Lung (tissue), 12 donors: ENCODE results near the gene LRP1B. TPM values are rescaled to one million over a fixed set of nuclear protein-coding genes. Genes with fewer than 3 reads are reported as not detected.

Experiments used
- ATAC-seq: fragments of 200-7000 bp; cut with Tn5 transposase; one replicate; pipeline ENCODE4 v1.9.1; 2020; ENCODE audit warnings: moderate number of reproducible peaks; ENCODE audit not compliant: insufficient read depth, low FRiP score
- DNase-seq, 3 donors: peaks; one replicate each; pipeline ENCODE4 v3.0.0-alpha.2; 2013 to 2017
- H3K27ac ChIP-seq, 2 donors: one replicate each; pipeline ENCODE4 v1.5.1; 2013; ENCODE audit warnings: mild to moderate bottlenecking in 2 of 2, moderate library complexity in 2 of 2, control low read depth in 1 of 2, inconsistent platforms in 1 of 2, low read depth in 1 of 2, low read length in 1 of 2
- H3K27me3 ChIP-seq, 3 donors: one replicate each; pipeline ENCODE4 v1.5.1; 2013; ENCODE audit warnings: low read length in 2 of 3; ENCODE audit not compliant: control insufficient read depth in 3 of 3, insufficient read depth in 3 of 3
- H3K36me3 ChIP-seq, 4 donors: one replicate each; pipeline ENCODE4 v1.5.1; 2013; ENCODE audit warnings: low read length in 4 of 4, mild to moderate bottlenecking in 1 of 4, moderate library complexity in 1 of 4; ENCODE audit not compliant: control insufficient read depth in 4 of 4, insufficient read depth in 4 of 4
- H3K4me1 ChIP-seq, 5 donors: one replicate each; pipeline ENCODE4 v1.5.1; 2013; ENCODE audit warnings: low read length in 5 of 5, mild to moderate bottlenecking in 2 of 5, moderate library complexity in 1 of 5; ENCODE audit not compliant: control insufficient read depth in 5 of 5, insufficient read depth in 5 of 5
- H3K4me3 ChIP-seq: one replicate; pipeline ENCODE4 v1.5.1; 2013; ENCODE audit warnings: mild to moderate bottlenecking, control low read depth, moderate library complexity
- H3K9ac ChIP-seq, 2 donors: one replicate each; pipeline ENCODE4 v1.5.1; 2013; ENCODE audit warnings: low read length in 2 of 2, control low read depth in 1 of 2; ENCODE audit not compliant: insufficient read depth in 1 of 2
- H3K9me3 ChIP-seq, 4 donors: one replicate each; pipeline ENCODE4 v1.5.1; 2013; ENCODE audit warnings: low read length in 3 of 4, mild to moderate bottlenecking in 1 of 4, moderate library complexity in 1 of 4; ENCODE audit not compliant: control insufficient read depth in 4 of 4, insufficient read depth in 3 of 4
- WGBS, 2 donors: extraction: QIAGEN DNeasy Blood & Tissue Kit; methylation state at CpG; one replicate each; pipeline ENCODE4 v1.1.7; 2013; 5-methylcytosine and 5-hydroxymethylcytosine counted together
- polyA plus RNA-seq, 2 donors: library from polyadenylated mRNA; stranded (reverse); fragments of 200-250 nt; gene quantifications; one replicate each; pipeline ENCODE4 v1.2.1, GENCODE V29; 2013
- total RNA-seq, 2 donors: library from RNA; depleted of rRNA in 1 of 2; stranded (reverse); fragments of >200 nt in 1 of 2; gene quantifications; one replicate each; pipeline ENCODE4 v1.2.1, GENCODE V29; 2014 to 2021
- TF ChIP-seq, protein P1 (sequence below): IDR thresholded peaks from 2 replicates; pipeline ENCODE4 v1.5.1; 2012; ENCODE audit warnings: mild to moderate bottlenecking; ENCODE audit errors: control extremely low read depth, extremely low read depth
- donor health status: control.
- donor health status: control.
- donor health status: Bipolar disorder and iron deficiency.
- donor health status: healthy.
- donor health status: DM: yes; HTN: yes; CAD: no.

LRP1B gene
- total and polyA plus RNA-seq, 4 donors = 0.01 to 6.5 (median 0.16) TPM

DNA sequence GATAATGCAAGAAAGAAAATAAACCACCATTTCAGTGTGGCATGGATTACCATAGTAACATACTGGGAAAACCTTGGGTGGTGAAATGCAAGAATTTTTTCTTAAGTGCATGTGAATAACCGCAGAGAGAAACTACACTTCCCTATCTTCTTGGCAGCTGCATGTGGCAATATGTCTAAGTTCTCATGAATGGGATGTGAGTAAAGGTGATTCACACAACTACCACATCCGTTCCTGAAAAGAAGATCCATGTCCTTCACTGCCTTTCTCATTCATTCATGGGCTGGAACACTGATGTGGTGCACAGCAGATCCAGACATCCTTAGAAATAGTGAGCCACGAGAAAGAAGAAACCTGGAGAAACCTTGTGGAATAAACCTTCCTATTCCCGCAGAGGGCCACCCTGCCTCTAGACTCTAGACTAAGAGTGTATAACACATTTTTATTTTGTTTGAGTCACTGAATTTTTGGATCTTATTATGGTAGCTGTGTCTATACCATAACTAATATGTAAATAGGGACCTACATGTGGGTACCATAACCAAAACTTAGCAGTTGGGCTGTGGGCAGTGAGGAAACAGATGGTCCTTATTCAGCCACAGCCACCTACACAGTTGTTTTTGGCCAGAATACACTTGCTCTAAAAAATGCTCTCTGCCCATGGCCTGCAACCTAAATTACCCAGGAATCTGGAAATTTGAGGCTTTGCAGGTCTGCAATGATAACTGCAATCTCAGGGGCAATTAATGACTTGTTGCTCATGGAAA is 573.3 kb downstream of the LRP1B start:
- Histone ChIP-seq H3K27me3 (no peaks in the 10 kb centered on the region), H3K36me3 (no peaks in the 10 kb centered on the region), H3K9me3 (no peaks in the 10 kb centered on the region), H3K4me1 (no peaks in the 10 kb centered on the region), H3K27ac (no peak overlapping the region), H3K9ac (no peak overlapping the region), H3K4me3 (no peak overlapping the region)
- 54 to 63% methylated on average over 4 of the region's 4 CpGs for WGBS, 2 donors
- TF ChIP-seq, protein P1, sequence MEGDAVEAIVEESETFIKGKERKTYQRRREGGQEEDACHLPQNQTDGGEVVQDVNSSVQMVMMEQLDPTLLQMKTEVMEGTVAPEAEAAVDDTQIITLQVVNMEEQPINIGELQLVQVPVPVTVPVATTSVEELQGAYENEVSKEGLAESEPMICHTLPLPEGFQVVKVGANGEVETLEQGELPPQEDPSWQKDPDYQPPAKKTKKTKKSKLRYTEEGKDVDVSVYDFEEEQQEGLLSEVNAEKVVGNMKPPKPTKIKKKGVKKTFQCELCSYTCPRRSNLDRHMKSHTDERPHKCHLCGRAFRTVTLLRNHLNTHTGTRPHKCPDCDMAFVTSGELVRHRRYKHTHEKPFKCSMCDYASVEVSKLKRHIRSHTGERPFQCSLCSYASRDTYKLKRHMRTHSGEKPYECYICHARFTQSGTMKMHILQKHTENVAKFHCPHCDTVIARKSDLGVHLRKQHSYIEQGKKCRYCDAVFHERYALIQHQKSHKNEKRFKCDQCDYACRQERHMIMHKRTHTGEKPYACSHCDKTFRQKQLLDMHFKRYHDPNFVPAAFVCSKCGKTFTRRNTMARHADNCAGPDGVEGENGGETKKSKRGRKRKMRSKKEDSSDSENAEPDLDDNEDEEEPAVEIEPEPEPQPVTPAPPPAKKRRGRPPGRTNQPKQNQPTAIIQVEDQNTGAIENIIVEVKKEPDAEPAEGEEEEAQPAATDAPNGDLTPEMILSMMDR = no peak
- ATAC-seq = peak; percentile 41
- no peak for DNase-seq

DNA sequence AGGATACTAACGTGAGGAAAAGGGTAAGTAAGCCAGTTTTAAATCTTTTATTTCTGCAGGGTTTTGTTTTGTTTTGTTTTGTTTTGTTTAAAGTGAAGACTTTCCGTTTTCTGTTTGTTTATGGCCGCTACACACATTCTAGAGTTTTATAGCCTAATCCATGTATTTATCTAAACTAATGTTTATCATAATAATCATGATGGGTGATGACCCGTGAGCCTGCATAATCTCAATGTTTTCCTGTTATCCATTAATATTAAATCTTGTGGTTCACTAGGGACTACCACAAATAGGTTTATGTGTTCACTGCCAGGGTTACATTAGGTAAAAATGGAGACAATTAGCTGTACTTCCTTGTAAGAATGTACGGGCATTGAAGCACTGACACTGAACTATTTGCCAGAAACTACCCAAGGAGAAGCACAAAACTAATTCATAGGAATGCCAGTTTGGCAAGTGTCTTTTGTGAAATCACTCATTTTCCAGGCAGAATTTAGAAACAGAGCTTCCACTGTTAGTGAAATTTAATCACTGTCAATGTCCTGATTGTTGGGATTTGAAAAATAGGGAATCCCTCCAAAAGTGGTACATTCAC is 574.8 kb downstream of the LRP1B start:
- no peak overlapping the region for H3K9ac ChIP-seq
- H3K27me3 ChIP-seq = no peaks in the 10 kb centered on the region
- no peaks in the 10 kb centered on the region for H3K9me3 ChIP-seq
- no peak overlapping the region for H3K4me3 ChIP-seq
- ATAC-seq (no peak), DNase-seq (no peak)
- H3K36me3 ChIP-seq = no peaks in the 10 kb centered on the region
- no peak overlapping the region for H3K27ac ChIP-seq
- no peaks in the 10 kb centered on the region for H3K4me1 ChIP-seq
- TF ChIP-seq, protein P1 = no peak
- WGBS, 2 donors = 45 to 67% methylated on average over 5 of the region's 5 CpGs

DNA sequence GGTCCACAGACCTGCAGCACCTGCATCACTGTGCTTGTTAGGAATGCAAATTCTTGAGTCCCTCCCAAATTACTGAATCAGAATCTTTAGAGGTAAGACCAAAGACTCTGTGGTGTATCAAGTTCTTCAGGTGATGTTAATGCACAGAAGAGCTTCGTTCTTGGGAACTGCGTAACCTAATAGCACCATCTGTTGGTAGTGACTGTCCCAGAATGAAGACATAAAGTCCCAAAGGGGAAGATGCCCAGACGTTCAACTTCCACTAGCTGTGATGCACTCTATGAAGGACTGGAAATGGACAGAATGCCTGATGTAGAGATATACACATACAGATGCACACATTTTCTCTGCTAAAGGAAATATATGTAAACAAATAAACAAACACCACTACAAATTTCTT is 576.0 kb downstream of the LRP1B start:
- Histone ChIP-seq H3K9ac (no peak overlapping the region), H3K36me3 (no peaks in the 10 kb centered on the region), H3K27ac (no peak overlapping the region), H3K4me1 (no peaks in the 10 kb centered on the region), H3K27me3 (no peaks in the 10 kb centered on the region), H3K9me3 (no peaks in the 10 kb centered on the region), H3K4me3 (no peak overlapping the region)
- TF ChIP-seq, protein P1 = no peak
- DNase-seq (peak in 2 of 3 donors; percentile 52 to 67), ATAC-seq (no peak)
- WGBS, 2 donors = 13 to 15% methylated on average over 3 of the region's 3 CpGs
